Upper lobe of left lung (tissue), 4 donors: ENCODE data around the gene OSBPL10.

Experiments
- POLR2A ChIP-seq, 4 donors: fragments of 450-650 bp; IDR thresholded peaks; one replicate each; pipeline ENCODE4 v1.5.1; 2016 to 2017; ENCODE audit warnings: antibody characterized with exemption in 4 of 4, mild to moderate bottlenecking in 2 of 4
- TF ChIP-seq, protein P1 (sequence below), 6 experiments: fragments of 450-650 bp in 4 of 6; fragments of 200-600 bp in 2 of 6; sonication (generic) in 2 of 6; IDR thresholded peaks; one replicate each; pipeline ENCODE4 v1.5.1; 2016 to 2019; ENCODE audit warnings: antibody characterized with exemption in 6 of 6

DNA sequence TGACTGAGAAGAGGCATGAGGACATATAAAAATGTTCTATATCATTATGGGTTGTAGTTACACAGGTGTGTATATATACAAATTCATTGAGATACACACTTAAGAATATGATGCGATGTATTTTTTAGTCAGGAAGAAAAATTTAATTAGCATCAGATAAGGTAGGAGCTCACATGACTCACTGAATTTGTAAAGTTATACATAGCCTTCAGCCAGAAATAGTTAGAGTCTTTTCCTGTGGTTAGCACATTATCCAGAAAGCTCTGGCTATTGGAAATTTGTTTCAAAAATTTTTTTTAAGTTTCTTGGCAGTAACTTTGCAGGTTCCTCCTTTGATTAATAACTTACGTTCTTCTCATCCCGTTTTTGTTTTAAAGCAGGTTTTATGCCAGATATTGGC, 359.7 kb downstream of the OSBPL10 start:
- TF ChIP-seq, protein P1, sequence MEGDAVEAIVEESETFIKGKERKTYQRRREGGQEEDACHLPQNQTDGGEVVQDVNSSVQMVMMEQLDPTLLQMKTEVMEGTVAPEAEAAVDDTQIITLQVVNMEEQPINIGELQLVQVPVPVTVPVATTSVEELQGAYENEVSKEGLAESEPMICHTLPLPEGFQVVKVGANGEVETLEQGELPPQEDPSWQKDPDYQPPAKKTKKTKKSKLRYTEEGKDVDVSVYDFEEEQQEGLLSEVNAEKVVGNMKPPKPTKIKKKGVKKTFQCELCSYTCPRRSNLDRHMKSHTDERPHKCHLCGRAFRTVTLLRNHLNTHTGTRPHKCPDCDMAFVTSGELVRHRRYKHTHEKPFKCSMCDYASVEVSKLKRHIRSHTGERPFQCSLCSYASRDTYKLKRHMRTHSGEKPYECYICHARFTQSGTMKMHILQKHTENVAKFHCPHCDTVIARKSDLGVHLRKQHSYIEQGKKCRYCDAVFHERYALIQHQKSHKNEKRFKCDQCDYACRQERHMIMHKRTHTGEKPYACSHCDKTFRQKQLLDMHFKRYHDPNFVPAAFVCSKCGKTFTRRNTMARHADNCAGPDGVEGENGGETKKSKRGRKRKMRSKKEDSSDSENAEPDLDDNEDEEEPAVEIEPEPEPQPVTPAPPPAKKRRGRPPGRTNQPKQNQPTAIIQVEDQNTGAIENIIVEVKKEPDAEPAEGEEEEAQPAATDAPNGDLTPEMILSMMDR (IDR thresholded peaks at IDR 0.05), result no peak
- TF ChIP-seq POLR2A (IDR thresholded peaks at IDR 0.05), result no peak
